Effector memory CD8-positive, alpha-beta T cell (primary cell): ENCODE measurements around the gene TSPAN9.

Source experiments
- ATAC-seq: fragments of 150-1000 bp; cut with Tn5 transposase; replicated peaks from 2 replicates; pipeline ENCODE4 v1.10.0; 2021; ENCODE audit warnings: mild to moderate bottlenecking, moderate library complexity
- DNase-seq, 3 experiments: peaks; one replicate each; pipeline ENCODE4 v3.0.0; 2021
- H3K27ac Mint-ChIP-seq, 2 donors: one replicate each; pipeline ENCODE4 v1.8.0; 2022; ENCODE audit warnings: mild to moderate bottlenecking in 2 of 2, mixed read lengths in 2 of 2, moderate library complexity in 2 of 2
- H3K27me3 Mint-ChIP-seq, 2 donors: one replicate each; pipeline ENCODE4 v1.8.0; 2022; ENCODE audit warnings: mixed read lengths in 2 of 2
- H3K36me3 Mint-ChIP-seq: one replicate; pipeline ENCODE4 v1.8.0; 2022; ENCODE audit warnings: mild to moderate bottlenecking, moderate library complexity, mixed read lengths; ENCODE audit not compliant: insufficient read depth
- H3K4me1 Mint-ChIP-seq, 2 donors: one replicate each; pipeline ENCODE4 v1.8.0; 2022; ENCODE audit warnings: low read depth in 2 of 2, mixed read lengths in 2 of 2
- H3K4me3 Mint-ChIP-seq, 2 donors: one replicate each; pipeline ENCODE4 v1.8.0; 2022; ENCODE audit warnings: mild to moderate bottlenecking in 2 of 2, mixed read lengths in 2 of 2, moderate library complexity in 2 of 2
- H3K9me3 Mint-ChIP-seq, 2 donors: one replicate each; pipeline ENCODE4 v1.8.0; 2022; ENCODE audit warnings: mixed read lengths in 2 of 2

The TSPAN9 gene

GRCh38 chr12:3075315-3075714 lies 1.9 kb upstream of the TSPAN9 start:
- peak overlapping the region in 1 of 2 donors; percentile 7 for H3K27ac Mint-ChIP-seq
- H3K4me3 Mint-ChIP-seq, result peak overlapping the region; percentile 1 to 88
- no peak for DNase-seq
- H3K4me1 Mint-ChIP-seq, result peaks cover 0 to 11% of the 10 kb centered on the region in 2 donors
- no peak for ATAC-seq
- H3K36me3 Mint-ChIP-seq, result peaks cover 5% of the 10 kb centered on the region
- no peaks in the 10 kb centered on the region for H3K9me3 Mint-ChIP-seq
- peaks cover 0 to 7% of the 10 kb centered on the region in 2 donors for H3K27me3 Mint-ChIP-seq

DNA sequence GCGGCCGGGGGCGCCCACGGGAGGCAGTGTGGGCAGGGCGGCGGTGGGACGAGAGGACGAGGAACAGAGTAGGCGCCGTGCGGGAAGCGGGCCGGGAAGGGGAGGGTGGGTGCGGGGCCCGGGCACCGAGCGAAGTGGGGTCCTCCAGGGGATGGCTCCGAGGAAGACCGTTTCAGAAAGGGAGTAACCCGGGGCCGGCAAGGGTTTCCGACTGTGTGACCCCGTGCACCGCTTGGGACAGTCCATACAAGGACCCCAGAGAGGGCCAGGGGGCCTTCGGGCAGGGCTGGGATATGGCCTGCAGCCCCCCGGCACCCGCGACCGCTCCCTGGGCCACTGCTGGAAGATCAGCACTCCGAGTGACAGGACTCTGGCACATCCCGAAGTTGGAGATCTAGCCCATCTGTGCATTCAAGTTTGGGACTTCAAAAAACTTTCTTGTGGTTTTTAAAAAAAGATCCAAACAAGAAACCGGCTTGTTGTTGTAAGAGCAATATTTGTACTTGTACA lies 448 bp downstream of the TSPAN9 start:
- peaks cover 0 to 13% of the 10 kb centered on the region in 2 donors for H3K4me1 Mint-ChIP-seq
- H3K27me3 Mint-ChIP-seq, result no peaks in the 10 kb centered on the region
- DNase-seq (peak in 1 of 3 experiments; percentile 12), ATAC-seq (peak; percentile 11)
- H3K36me3 Mint-ChIP-seq, result peaks cover 5% of the 10 kb centered on the region
- peak overlapping the region; percentile 38 to 62 for H3K27ac Mint-ChIP-seq
- H3K9me3 Mint-ChIP-seq, result no peaks in the 10 kb centered on the region
- H3K4me3 Mint-ChIP-seq, result peak overlapping the region; percentile 61 to 78

DNA sequence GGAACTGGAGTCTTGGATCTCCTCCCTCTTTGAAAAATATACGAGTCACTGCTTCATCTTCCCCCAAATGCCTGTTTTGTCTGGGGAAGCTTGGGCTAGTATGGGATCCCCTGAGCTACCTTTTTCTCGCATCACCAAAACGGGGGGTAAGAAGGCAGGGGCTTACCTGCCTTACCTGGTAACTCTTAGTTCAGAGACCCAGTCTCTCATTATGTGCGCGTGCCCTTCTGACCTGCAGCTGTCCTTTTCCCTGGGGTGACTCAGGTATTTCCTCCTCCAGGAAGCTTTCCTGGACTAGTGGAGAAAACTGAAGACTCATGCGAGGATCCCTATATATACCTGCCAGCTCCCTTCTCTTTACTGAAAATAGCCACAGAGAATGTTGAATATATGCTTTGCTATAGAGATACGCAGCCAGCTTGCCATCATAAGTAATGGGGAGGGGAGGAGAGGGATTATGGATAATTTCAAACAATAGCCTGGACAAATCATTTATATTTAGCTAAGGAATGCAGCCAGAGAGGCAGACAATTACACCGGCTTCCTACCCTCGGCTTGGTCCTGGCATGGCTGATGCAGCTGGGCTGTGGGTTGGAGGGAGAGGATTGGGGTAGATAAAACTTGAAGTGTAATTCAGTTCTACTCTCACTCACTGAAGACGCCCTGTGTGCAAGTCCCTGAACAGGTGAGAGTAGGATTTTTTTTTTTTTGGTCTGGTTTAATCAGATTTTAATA lies 1.1 kb downstream of the TSPAN9 start:
- Mint-ChIP-seq H3K27me3 (no peaks in the 10 kb centered on the region), H3K9me3 (no peaks in the 10 kb centered on the region), H3K36me3 (peaks cover 5% of the 10 kb centered on the region), H3K27ac (peak overlapping the region; percentile 38 to 62), H3K4me1 (peaks cover 0 to 13% of the 10 kb centered on the region in 2 donors), H3K4me3 (peak overlapping the region; percentile 61 to 78)
- no peak for DNase-seq
- no peak for ATAC-seq

DNA sequence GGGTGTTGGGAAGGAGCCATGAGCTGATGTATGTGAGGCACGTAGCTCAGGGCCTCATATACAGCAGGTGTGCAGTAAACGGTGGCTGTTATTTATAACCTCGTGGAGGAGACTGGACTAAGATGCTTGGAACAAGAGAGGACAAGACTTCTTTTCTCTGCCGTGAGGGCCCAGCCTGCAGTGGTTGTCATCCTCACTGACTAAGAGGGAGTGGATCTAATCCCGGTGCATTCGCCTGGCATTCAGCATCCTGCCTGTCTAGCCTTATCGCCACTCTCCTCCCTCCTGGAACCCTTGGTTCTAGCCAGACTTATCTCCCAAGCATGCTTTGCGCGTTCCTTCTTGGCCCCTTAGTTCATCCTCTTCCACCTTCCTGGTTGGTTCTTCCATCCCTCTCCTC lies 3.9 kb downstream of the TSPAN9 start:
- Mint-ChIP-seq H3K27me3 (no peaks in the 10 kb centered on the region), H3K36me3 (peaks cover 1% of the 10 kb centered on the region), H3K9me3 (no peaks in the 10 kb centered on the region), H3K27ac (no peak overlapping the region), H3K4me3 (no peak overlapping the region), H3K4me1 (peaks cover 3 to 13% of the 10 kb centered on the region in 2 donors)
- ATAC-seq (no peak), DNase-seq (no peak)

DNA sequence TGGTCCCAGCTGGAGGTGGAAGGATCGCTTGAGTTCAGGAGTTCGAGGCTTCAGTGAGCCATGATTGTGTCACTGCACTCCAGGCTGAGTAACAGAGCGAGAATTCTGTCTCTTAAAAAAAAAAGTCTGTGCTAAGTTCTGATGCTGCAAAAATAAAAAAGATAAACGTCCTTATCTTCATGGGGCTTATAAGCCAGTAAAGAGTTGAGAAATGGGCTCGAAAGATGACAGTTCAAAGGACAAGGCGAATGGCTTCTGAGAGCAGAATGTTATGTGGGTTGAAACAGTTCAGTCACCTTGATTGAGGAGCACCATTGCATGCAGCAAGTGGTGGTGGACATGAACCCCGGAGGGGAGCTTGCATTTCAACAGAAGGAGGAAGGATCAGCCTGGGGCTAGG lies 4.7 kb downstream of the TSPAN9 start:
- Mint-ChIP-seq H3K27me3 (no peaks in the 10 kb centered on the region), H3K4me3 (no peak overlapping the region), H3K27ac (no peak overlapping the region), H3K9me3 (no peaks in the 10 kb centered on the region), H3K4me1 (peaks cover 3 to 10% of the 10 kb centered on the region in 2 donors), H3K36me3 (no peaks in the 10 kb centered on the region)
- ATAC-seq (no peak), DNase-seq (no peak)

DNA sequence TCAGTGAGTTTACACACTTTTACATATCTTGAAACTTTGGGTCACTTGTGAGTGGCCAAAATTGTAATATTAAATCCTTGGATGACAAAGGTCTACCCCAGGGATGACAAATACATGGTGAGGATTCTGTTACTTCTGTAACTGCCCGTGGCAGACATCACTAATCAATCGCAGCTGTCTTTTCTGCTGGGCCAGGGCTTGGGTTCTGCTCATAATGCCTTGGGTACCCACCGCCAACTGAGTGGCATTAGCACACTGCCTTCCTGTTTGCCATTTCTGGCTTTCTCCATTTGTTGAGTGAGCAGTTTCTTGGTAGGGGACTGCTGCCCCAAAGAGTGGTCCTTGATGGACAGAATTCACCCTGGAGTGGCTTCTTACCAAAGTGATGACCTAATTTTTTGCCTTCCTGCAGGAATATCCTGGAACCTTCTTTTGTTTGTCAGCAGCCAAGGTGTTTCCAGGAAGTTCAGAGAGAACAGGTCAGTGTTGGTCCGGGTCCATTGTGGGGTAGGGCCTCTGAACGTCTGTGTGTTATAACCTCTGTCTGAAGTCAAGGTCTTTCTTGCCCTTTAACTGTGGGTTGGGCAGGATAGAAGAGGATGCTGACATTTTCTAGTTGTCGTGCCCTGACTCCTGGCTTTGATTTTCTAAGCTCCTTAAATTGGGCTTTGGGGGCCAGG lies 6.2 kb downstream of the TSPAN9 start:
- Mint-ChIP-seq H3K9me3 (no peaks in the 10 kb centered on the region), H3K36me3 (no peaks in the 10 kb centered on the region), H3K27ac (peak overlapping the region in 1 of 2 donors; percentile 9), H3K4me3 (no peak overlapping the region), H3K27me3 (no peaks in the 10 kb centered on the region), H3K4me1 (peaks cover 3 to 5% of the 10 kb centered on the region in 2 donors)
- DNase-seq (no peak), ATAC-seq (no peak)

GRCh38 chr12:3083921-3084347 lies 6.8 kb downstream of the TSPAN9 start:
- Mint-ChIP-seq H3K9me3 (no peaks in the 10 kb centered on the region), H3K27ac (no peak overlapping the region), H3K36me3 (no peaks in the 10 kb centered on the region), H3K27me3 (no peaks in the 10 kb centered on the region), H3K4me3 (no peak overlapping the region), H3K4me1 (peaks cover 3 to 5% of the 10 kb centered on the region in 2 donors)
- no peak for DNase-seq
- no peak for ATAC-seq

- Mint-ChIP-seq H3K27me3 (no peaks in the 10 kb centered on the region), H3K36me3 (no peaks in the 10 kb centered on the region), H3K9me3 (no peaks in the 10 kb centered on the region), H3K4me3 (no peak overlapping the region), H3K27ac (no peak overlapping the region), H3K4me1 (peaks cover 3 to 5% of the 10 kb centered on the region in 2 donors)
- DNase-seq, result no peak
- ATAC-seq, result no peak
Measured at GRCh38 chr12:3084742-3085141, 7.6 kb downstream of the TSPAN9 start.

GRCh38 chr12:3085341-3086139 lies 8.4 kb downstream of the TSPAN9 start:
- Mint-ChIP-seq H3K27ac (no peak overlapping the region), H3K36me3 (no peaks in the 10 kb centered on the region), H3K27me3 (no peaks in the 10 kb centered on the region), H3K4me3 (no peak overlapping the region), H3K4me1 (peaks cover 3 to 5% of the 10 kb centered on the region in 2 donors), H3K9me3 (no peaks in the 10 kb centered on the region)
- no peak for ATAC-seq
- DNase-seq, result no peak

DNA sequence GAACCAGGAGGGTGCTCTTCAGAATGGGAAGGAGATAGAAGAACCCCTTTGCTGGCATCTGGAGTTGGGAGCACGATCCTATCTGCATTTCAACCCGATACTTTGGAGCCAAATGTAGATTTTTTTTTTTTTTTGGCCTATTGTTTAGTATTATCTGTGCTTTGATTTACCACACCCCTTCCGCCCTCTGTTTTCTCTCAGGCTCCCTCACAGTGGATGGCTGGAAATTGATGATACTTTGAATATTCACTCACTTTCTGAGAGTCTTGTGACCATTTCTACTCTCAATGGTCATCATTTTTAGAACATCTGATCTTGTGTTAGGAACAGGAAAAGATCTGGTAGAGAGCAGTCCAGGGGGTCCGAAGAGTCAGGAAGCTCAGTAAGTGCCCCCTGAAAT lies 9.0 kb downstream of the TSPAN9 start:
- no peak overlapping the region for H3K4me3 Mint-ChIP-seq
- peaks cover 3 to 5% of the 10 kb centered on the region in 2 donors for H3K4me1 Mint-ChIP-seq
- ATAC-seq (no peak), DNase-seq (no peak)
- H3K9me3 Mint-ChIP-seq, result no peaks in the 10 kb centered on the region
- H3K27ac Mint-ChIP-seq, result no peak overlapping the region
- H3K27me3 Mint-ChIP-seq, result no peaks in the 10 kb centered on the region
- no peaks in the 10 kb centered on the region for H3K36me3 Mint-ChIP-seq

DNA sequence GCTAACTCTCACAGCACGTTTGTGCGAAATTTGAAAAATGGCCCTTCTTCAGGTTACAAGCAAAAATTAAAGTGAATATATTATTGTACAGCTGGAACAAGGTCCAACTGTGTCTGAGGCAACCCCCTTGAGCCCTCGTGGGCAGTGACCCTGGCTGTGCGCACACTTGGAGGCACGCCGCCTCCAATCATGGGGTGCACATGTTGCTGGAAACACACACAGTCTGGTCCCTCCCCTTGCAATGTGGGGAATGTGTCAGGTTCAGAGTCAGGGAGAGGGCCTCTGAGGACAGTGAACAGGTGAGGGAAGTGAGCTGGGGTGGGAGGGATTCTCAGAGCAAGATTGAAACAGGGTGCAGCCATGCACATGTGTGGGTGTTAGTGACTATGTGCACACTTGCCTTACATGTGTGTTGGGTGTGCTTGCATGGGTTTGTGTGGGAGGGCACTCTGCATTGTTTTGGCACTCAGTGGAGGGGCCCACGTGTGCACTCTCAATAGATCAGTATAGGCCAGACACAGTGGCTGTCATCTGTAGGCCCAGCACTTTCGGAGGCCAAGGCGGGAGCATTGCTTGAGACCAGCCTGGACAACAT lies 9.6 kb downstream of the TSPAN9 start:
- peaks cover 3 to 5% of the 10 kb centered on the region in 2 donors for H3K4me1 Mint-ChIP-seq
- no peaks in the 10 kb centered on the region for H3K27me3 Mint-ChIP-seq
- ATAC-seq (no peak), DNase-seq (no peak)
- H3K27ac Mint-ChIP-seq, result no peak overlapping the region
- H3K9me3 Mint-ChIP-seq, result no peaks in the 10 kb centered on the region
- no peaks in the 10 kb centered on the region for H3K36me3 Mint-ChIP-seq
- H3K4me3 Mint-ChIP-seq, result no peak overlapping the region

DNA sequence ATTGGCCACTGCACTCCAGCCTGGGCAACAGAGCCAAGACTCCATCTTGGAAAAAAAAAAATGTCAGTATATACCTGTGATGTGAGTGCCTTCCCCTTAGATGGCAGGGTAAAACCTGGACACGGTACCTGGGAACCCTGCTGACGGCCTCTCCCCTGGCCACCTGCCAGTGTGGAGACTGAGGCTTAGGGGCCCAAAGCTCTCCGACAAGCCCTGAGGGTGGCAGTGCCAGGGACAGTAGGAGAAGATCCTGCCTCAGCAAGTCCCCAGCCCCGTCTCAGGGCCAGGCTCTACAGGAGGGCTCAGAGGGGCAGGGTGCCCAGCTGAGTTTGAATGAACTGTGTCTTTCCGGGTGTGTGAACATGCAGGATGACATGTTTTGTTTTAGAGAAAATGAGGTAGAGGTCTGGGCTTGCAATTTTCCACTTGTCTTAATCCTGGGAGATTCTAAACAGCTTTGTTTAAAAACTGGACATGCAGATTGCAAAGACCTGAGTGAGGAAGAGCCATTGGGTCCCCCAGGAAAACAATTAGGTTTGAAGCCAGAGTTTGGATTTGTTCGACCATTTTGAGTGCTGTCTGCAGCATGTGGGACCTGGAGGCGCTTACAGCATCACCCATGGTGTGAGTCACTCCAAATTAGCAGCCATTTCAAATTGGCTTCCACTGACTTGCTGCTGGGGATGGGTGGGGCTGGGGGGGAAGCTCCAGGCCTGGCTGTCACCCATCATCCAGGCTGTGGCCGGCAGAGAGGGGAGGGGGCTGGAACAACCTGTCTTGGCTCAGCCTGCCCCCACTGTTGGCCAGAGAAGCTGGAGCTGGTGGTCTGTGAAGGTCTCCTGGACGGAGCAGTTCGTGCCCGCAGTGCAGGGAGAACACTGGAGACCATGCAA lies 10.8 kb downstream of the TSPAN9 start:
- DNase-seq, result no peak
- no peak for ATAC-seq
- Mint-ChIP-seq H3K9me3 (no peaks in the 10 kb centered on the region), H3K27me3 (no peaks in the 10 kb centered on the region), H3K27ac (no peak overlapping the region), H3K4me1 (peaks cover 3 to 4% of the 10 kb centered on the region in 2 donors), H3K4me3 (no peak overlapping the region), H3K36me3 (no peaks in the 10 kb centered on the region)
